Medulla oblongata (tissue), 1 donor: ENCODE results near the gene SEMA4F.
"Not testable (repeated sequence)": the region's sequence is repeated elsewhere in the genome, so short reads cannot be mapped to it uniquely, and the experiment has no call there.

Source experiments
- DNase-seq: peaks from one replicate; pipeline ENCODE4 v3.0.0-alpha.2; 2015; ENCODE audit errors: extremely low spot score

The SEMA4F gene

DNA sequence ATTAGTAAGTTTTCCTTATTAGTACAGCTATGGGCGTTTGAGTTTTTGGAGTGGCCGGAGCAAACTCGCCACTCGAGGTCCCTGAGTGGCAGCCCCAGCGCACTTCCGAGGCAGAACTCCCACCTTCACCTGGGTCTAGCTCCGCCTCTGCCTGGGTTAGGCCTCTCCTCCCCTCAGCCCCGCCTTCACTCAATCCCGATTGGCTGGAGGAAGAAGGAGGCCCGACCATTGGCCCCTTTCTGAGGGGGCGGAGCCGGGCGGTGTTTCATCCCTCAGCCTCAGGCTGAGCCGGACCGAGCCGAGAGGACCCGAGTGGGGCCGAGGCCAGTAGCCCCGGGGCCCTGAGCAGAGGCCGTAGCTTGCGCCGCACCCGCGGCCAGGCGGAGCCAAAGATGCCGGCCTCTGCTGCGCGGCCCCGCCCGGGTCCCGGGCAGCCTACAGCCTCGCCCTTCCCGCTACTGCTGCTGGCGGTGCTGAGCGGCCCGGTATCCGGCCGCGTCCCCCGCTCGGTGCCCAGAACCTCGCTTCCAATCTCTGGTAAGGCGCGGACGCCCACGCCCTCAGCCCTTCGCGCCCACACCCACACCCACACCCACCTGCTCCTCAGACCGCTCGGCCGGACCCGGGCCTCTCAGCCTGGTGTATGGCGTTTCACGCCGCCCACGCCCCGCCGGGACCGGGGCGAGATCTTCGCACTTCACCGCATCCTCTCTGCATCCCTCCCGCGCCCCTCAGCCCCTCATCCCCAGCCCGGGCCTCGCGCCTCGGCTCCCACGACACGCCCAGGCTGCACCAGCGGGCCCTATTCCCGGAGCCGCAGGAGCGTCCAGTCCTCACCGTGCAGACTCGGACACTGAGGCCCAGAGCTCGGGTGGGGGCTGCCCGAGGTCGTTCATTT lies at the start of gene SEMA4F:
TSS of gene SEMA4F (plus strand) at position 263 of the 898 bp plus-strand sequence. CDS start at position 393, 130 bp downstream.
- DNase-seq: peak; percentile 99

DNA sequence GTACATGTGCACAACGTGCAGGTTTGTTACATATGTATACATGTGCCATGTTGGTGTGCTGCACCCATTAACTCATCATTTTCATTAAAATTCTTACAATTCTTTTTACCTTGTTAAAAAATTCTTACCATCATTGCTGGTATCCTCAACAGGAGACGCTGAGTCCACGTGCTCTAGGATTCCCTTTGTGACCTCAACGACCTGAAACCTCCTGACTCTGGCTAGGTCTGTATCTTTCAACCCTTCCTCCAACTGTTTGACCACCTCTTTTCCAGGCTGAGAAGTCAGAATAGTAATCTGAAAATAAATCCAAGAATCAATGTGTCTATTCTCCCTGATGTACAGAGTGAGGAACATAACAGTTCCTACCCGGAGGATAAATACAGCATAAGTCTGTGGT lies 47.1 kb upstream of the SEMA4F start:
- no peak for DNase-seq

DNA sequence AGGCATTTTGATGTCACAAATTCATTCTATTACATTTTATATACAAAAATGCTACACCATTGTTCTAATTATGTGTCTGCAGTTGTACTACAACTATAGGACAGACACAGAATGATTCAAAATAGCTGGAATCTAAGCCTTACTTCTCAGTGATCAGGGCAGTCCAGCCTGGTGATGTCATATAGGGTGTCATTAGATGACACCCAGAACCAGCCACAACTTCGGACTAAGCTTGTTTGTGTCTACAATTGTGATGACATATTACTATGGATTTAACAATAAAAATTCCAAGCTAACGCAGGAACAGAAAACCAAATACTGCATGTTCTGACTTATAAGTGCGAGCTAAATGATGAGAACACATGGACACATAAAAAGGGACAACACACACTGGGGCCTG lies 36.9 kb upstream of the SEMA4F start:
- DNase-seq: no peak

DNA sequence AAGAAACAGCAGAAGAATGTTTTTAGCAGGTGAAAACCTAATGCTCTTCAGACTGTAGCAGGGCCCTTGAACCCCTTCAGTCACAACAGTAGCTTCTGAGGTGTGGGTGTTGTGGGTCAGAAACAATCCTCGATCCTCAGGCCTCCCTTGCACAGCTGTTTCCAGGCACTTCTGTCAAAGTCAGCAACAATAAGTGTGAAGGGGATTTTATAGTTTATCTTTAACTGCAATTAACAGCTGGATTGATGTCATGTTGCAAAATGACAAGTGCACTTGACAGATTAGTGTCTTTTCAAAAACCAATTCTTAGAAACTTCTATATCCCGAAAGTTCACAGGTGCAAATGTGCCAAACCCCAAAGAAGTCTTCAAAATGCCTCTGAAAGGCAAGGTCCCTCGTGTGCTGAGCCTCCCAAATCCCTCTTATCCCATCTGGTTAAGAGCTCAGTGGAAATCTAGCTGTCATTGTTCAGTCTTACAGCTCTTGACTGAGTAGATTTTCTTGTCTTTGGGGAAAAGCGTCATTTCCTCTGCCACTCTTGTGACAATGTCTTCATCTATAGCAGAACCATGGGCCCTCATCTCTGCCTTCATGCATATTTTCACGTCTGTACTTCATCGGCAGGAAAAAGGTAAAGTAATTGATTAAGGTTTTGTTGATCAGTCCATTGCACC lies 35.5 kb upstream of the SEMA4F start:
- no peak for DNase-seq

DNA sequence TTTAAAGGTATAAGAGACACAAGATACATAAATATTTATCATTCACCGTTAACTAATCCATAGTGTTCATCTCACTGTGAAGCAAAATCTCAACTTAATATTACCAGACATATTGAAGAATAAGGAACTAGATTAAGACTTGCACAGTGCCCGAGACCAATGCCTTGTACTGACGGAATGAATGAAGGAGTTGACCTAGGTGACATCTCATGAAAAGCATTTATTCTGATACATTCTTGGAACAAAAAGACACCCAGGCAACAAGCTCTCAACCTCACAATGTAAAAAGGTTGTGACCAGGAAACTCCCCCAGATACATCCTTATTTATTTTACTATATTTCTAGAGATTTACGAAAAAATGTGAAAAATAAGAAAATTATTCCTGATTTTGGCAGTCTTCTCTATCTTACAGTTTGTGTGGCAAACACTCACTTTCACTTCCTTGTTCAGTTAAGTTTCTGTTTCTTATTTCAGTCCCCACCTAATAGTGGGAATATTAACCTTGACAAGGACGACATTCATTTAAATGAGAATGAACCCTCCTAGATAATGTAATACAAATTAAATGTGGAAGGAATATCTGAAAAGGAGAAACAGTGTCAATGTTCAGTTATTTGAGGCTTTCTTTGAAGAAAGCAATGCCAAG lies 34.3 kb upstream of the SEMA4F start:
- DNase-seq: peak; percentile 11

GRCh38 chr2:74620671-74621070 lies 33.4 kb upstream of the SEMA4F start:
- no peak for DNase-seq

DNA sequence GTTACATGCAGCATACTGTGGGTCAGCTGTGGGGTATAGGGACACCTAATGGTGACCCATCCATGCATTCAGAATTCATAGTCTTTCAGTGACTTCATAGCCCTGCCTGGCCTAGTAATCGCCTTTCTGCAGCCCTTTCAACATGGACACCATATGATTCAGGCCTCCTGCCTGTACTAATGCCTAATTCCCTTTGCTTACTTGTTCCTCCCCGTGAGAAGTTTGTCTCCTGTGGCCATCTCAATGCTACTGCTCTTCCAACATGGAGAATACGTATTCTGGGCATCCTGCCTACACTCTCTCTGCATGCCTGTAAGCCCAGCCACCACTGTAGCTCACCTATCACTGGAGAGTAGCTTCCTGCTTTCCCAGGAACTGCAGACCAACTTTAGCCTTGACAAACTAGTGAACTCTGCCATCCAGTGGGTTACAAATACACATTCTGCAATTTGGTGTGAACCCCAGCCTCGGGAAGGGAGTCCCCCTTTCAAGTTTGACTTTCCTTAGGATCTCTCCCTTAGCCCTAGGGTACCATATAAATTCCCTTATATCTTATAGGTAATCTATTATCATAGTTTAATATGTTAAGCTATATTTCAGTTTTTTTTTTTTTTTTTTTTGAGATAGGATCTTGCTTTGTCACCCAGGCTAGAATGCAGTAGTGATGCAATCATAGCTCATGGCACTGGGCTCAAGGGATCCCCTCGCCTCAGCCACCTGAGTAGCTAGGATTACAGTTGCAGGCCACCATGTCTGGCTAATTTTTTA lies 28.2 kb upstream of the SEMA4F start:
- DNase-seq: no peak

DNA sequence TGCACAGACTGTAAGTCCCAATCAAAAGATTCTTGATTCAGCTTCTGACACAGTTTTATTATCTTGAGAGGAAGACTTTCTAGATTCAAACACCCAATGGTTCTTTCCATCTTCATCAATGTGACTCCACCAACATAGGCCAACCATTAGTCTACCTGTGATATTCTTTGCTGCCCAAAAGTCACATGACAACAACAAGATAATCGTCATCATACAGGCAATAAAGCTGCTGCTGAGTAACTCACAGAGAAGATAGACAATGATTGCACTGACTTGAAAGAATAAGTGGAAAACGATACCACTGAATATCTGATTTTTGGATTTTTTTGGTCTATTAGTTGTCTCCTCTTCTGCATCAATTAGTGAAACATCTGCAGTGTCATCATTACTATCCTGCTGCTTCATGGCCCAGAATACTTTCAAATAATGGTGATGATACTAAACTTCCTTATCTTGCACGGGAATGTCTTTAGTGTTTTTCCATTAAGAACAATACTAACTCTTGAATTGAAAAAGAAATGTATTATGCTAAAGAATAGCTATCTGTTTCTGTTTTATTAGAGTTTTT lies 25.4 kb upstream of the SEMA4F start:
- no peak for DNase-seq

DNA sequence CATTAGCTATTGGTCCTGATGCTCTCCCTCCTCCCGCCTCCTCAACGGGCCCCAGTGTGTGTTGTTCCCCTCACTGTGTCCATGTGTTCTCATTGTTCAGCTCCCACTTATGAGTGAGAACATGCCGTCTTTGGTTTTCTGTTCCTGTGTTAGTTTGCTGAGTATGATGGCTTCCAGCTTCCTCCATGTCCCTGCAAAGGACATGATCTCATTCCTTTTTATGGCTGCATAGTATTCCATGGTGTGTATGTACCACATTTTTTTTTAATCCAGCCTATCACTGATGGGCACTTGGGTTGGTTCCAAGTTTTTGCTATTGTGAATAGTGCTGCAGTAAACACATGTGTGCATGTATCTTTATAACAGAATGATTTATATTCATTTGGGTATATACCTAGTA lies 23.6 kb upstream of the SEMA4F start:
- DNase-seq: not testable (repeated sequence)

GRCh38 chr2:74632209-74632938 lies 21.7 kb upstream of the SEMA4F start:
- DNase-seq: no peak

DNA sequence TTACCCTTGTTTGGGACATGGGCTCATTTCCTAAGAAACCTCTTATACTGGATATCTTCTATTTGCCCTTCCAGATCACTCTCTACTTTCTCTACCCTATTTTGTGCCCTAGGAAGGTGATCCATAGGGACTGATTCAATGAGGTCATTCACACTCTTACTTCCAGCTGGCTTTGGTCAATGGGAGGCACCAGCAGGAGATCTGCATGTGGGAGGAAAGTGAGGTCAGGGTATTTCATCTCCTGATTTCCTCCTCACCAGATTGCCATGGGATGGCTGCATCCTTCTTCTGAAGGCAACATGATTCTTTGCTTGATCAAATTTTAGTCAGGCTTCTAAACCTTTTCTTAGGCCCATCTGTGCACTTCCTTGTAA lies 21.1 kb upstream of the SEMA4F start:
- no peak for DNase-seq

- no peak for DNase-seq
Observed at GRCh38 chr2:74639550-74639949, 14.5 kb upstream of the SEMA4F start.

GRCh38 chr2:74645344-74645743 lies 8.7 kb upstream of the SEMA4F start:
- no peak for DNase-seq

- DNase-seq: no peak
Observed at GRCh38 chr2:74646201-74646600, 7.8 kb upstream of the SEMA4F start.

DNA sequence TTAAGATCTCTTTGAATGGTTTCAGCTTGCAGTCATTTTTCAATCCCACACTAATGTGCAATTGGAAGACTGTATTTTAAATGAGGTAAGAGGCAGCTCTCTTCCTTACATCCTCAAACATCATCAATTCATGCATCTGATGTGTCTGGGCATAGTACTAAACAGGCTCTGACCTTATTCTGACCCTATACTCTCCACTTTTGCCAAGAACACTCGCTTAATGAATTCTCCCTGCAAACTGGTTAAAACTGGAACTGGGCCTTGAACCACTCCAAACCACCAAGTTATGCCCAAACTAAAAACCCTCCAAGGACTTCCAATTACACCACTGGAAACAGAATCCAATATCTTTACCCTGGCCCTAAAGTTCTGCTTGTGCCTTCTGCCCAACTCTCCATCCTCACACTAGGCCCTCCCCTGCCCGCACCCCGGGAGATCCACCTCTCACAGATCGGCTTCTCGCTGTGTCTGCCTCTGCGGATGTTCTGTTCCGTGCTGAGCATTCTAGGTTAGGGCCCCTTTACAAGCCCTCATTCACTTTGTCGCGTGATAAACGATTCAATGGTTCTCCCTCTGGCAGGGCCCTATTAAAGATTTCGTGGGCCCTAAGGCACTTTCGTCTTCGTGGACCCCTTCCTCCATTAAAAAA lies 7.1 kb upstream of the SEMA4F start:
- DNase-seq: no peak

GRCh38 chr2:74648009-74648443 lies 6.0 kb upstream of the SEMA4F start, which contains the start of gene M1AP:
TSS of gene M1AP (minus strand) at chr2:74648330. CDS start at chr2:74640275, 8,055 bp downstream.
- no peak for DNase-seq

DNA sequence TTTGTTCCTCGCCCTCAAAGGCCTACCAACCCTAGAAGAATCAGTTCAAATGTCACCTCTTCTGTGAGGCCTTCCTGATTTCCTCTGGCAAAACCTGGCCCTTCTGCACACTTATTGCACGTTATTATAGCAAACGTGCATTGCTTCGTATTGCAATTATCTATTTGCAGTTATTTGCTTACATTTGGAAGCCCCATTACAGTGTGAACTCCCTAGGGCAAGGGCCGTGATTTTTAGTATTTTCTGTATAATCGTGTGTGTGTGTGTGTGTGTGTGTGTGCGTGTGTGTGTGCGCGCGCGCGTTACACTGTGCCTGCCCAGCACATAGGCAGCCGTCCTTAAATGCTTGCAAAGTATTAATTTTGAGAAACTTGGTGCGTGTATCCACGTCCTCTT lies 460 bp upstream of the SEMA4F start:
- DNase-seq: no peak

GRCh38 chr2:74655579-74655978 lies 1.5 kb downstream of the SEMA4F start:
- DNase-seq: no peak

DNA sequence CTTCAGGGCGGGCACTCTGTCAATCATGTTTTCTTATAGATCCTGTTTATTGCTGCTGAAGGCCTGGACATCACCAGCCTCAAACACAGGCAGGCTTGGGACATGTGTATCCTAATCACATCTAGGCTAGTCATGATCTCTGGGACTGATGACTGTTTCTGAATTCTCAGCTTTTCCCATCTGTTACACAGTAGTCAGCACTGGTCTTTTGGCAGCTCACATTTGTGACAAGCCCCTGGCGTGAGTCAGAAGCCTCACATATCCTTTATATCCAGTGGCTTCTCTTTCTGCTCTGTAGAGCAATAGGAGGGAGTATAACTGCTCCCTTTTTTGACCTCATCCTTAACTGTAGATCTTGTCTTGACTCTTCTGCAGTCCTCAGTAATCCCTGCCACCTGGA lies 4.5 kb downstream of the SEMA4F start:
- no peak for DNase-seq

GRCh38 chr2:74659462-74659861 lies 5.4 kb downstream of the SEMA4F start:
- no peak for DNase-seq
